WTC11 (cell line): ENCODE measurements around the gene MIS18BP1.
"Not testable (repeated sequence)": the region's sequence is repeated elsewhere in the genome, so short reads cannot be mapped to it uniquely, and the experiment has no call there.

Source experiments
- CTCF ChIP-seq: fragments of 200-600 bp; IDR thresholded peaks from 2 replicates; pipeline ENCODE4 v1.8.0; 2022; ENCODE audit warnings: antibody characterized with exemption
- ESRRA ChIP-seq: sonication (generic); formaldehyde crosslinking; IDR thresholded peaks from 2 replicates; pipeline ENCODE4 v1.8.1; 2022; ENCODE audit warnings: mild to moderate bottlenecking, missing genetic modification reagents, borderline replicate concordance
- NR2C2 ChIP-seq: sonication (generic); formaldehyde crosslinking; IDR thresholded peaks from 2 replicates; pipeline ENCODE4 v1.8.0; 2022; ENCODE audit warnings: mild to moderate bottlenecking, missing genetic modification reagents

GRCh38 chr14:45213716-45214115 is 39.3 kb downstream of the MIS18BP1 start:
- TF ChIP-seq CTCF; ESRRA (CRISPR knock-in tag); NR2C2 (CRISPR knock-in tag): not testable (repeated sequence)
